Measurements from ENCODE around the gene SPTB. TPM values are rescaled to one million over a fixed set of nuclear protein-coding genes. Genes with fewer than 3 reads are reported as not detected.
"Not testable (repeated sequence)": the region's sequence is repeated elsewhere in the genome, so short reads cannot be mapped to it uniquely, and the experiment has no call there.

The SPTB gene
- 1.9 TPM in 2 replicates for total RNA-seq (2014; rRNA removed; shearing (Covaris generic))
- 0.22 and 0.37 TPM in 2 replicates for polyA plus RNA-seq (2015; cell fraction: cytosol; rRNA removed)
- 0.30 and 0.73 TPM in 2 replicates for polyA plus RNA-seq (2015; cell fraction: nucleus; rRNA removed)

DNA sequence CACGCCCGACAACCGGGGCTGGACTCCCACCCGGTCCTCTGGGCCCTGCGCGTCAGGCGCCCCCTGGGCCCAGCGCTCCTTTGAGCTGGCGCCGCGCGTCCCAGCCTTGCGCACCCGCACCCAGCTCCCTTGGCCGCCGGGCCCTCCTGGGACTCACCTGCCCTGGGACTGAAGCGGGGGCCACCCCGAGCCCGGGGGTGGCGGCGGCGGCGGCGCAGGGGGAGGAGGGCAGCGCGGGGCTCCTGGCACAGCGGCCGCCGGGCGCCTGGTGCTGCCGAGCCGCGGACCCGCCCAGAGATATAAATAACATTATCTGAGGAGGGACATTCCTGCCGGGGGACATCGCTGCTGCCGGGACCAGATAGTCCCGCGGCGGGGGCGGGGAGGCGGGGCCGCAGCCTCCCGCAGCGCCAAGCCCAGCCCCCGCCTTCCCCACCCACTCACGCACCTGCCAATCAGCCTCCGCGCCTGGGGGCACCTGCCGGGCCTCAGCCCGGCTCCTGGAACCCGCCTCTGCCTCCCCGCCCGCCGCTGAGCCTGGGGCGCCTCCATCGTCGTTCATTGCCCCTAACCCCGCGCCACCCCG is at the start of gene SPTB:
SPTB (minus strand) TSS at position 273 of the 586 bp plus-strand sequence. CDS start 56,813 bp downstream, outside the sequence.
- DNase-seq (ENCODE audit: low read depth): no peak

DNA sequence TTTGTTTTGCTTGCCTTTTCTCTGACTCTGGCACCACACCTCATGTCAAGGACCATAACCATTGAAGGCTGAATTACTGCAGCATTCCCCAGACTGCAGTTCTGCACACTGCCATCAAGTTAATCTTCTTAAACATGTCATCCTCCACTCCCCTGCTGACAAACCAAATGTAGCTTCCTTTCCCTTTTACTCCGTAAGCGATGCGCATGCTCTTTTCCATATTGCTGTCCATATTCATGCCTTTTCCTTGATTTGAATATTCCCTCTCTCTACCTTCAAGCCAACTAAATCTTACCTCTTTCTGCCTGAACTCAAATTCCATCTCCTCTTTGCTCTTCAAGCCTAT is 49.3 kb upstream of the SPTB start:
- DNase-seq (ENCODE audit: low read depth): no peak

DNA sequence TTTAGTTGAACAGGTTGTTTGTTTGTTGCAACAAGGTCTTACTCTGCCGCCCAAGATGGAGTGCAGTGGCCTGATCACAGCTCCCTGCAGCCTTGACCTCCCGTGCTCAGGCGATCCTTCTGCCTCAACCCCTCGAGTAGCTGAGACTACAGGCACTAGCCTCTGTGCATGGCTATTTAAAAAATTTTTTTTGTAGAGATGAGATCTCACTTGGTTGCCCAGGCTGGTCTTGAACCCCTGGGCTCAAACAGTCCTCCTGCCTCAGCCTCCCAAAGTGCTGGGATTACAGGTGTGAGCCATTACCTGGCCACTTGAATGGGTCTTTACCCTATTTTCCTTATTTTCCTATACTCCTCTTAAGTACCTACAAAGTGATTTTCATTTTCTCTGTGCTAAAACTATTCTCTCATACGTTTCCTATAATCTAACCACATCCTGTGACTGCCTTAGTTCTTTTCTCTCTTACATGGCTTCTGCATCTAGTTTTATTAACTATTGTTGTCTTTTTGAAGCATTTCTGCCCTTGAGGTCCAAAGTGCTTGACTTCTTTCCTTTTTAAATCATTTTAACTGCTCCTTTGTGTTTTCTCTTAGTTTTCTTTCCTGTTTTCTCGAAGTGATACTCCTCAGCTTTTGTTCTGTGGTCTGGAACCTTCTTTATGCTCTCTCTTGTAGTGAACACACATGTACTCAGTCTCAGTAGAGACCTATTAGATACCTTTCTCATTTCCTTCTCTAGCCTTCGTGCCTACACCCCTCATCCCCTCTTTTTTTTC is 48.7 kb upstream of the SPTB start:
- DNase-seq (ENCODE audit: low read depth): no peak

- DNase-seq (ENCODE audit: low read depth): no peak
Measured at GRCh38 chr14:64927031-64927430, 47.3 kb upstream of the SPTB start.

- DNase-seq (ENCODE audit: low read depth): no peak
Measured at GRCh38 chr14:64926398-64926995, 46.8 kb upstream of the SPTB start.

- DNase-seq (ENCODE audit: low read depth): no peak
Measured at GRCh38 chr14:64923015-64923414, 43.3 kb upstream of the SPTB start.

GRCh38 chr14:64920465-64920864 is 40.8 kb upstream of the SPTB start:
- no peak for DNase-seq (ENCODE audit: low read depth)

DNA sequence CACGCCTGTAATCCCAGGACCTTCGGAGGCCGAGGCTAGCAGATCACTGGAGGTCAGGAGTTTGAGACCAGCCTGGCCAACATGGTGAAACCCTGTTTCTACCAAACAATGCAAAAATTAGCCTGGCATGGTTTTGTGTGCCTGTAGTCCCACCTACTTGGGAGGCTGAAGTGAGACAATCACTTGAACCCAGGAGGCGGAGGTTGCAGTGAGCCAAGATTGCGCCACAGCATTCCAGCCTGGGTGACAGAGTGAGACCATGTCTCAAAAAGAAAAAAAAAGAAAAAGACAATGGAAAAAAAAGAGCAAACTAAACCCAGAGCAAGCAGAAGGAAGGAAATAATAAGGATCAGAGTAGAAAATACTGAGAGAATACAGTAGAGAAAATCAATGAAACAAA is 39.9 kb upstream of the SPTB start:
- no peak for DNase-seq (ENCODE audit: low read depth)

DNA sequence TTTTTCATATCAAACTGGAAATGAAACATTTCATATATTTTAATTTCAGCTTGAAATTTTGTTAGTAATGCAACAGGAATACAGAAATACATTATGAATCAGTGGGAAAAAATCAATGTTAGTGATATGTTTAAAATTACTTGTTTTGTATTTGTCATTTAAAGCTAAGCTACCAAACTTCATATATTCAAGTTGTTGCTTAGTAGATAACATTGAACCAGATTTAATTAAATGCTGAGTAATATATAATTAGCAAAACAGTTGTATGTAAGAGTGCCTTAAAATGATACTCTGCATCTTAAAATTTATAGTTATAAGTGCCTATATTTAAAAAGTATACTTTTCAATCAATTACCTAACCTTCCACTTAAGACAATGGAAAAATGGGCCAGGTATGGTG is 39.5 kb upstream of the SPTB start:
- no peak for DNase-seq (ENCODE audit: low read depth)

DNA sequence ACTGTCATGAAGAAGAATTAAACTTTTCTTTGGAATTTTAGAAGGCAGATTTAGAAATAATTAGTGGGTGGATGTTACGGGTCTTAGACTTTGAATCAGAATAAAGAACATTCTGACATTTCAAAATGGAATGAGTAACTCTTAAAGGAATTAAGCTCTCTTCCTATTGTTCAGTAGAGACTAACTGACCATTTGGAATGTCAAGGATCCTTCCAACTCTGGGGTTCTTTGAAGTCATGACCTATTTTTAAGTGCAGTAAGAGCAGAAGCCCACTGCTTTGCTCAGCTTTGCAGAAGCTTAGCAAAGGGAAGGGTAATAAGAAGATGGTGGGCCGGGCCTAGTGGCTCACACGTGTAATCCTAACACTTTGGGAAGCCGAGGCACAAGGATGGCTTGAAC is 38.5 kb upstream of the SPTB start:
- DNase-seq (ENCODE audit: low read depth): no peak

- no peak for DNase-seq (ENCODE audit: low read depth)
Measured at GRCh38 chr14:64915797-64916196, 36.1 kb upstream of the SPTB start.

- no peak for DNase-seq (ENCODE audit: low read depth)
Measured at GRCh38 chr14:64915029-64915424, 35.3 kb upstream of the SPTB start.

- DNase-seq (ENCODE audit: low read depth): peak; percentile 97
Measured at GRCh38 chr14:64914237-64915028, 34.7 kb upstream of the SPTB start, which contains the start of gene CHURC1. CHURC1 (plus strand) TSS chr14:64914455; CDS start chr14:64914496, 41 bp downstream.

- DNase-seq (ENCODE audit: low read depth): not testable (repeated sequence)
Measured at GRCh38 chr14:64913477-64913876, 33.8 kb upstream of the SPTB start.

- no peak for DNase-seq (ENCODE audit: low read depth)
Measured at GRCh38 chr14:64912261-64912660, 32.6 kb upstream of the SPTB start.

DNA sequence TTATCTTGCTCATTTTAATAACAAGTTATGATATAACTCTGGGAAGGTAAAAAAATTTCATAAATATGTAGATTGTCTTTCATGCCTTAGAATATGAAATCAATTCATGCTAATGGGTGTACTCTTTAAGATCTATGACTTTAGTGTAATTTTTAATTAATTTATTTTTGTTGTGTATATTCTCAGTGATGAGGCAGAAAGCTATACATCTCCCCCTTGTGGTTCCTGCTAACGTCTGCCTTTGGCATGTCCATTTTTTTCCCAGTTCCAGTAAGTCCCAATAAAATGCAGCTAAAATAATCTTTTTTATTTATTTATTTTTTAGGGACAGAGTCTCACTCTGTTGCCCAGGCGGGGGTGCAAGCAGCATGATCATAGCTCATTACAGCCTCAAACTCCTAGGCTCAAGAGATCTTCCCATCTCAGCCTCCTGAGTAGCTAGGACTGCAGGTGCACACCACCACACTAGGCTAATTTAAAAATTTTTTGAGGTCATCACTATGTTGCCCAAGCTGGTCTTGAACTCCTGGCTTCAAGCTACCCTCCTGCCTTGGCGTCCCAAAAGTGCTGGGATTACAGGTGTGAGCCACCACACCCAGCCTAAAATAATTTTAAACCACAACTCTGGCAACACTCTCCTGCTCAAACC is 31.3 kb upstream of the SPTB start:
- peak; percentile 40 for DNase-seq (ENCODE audit: low read depth)

GRCh38 chr14:64906022-64906421 is 26.3 kb upstream of the SPTB start:
- DNase-seq (ENCODE audit: low read depth): peak; percentile 28

DNA sequence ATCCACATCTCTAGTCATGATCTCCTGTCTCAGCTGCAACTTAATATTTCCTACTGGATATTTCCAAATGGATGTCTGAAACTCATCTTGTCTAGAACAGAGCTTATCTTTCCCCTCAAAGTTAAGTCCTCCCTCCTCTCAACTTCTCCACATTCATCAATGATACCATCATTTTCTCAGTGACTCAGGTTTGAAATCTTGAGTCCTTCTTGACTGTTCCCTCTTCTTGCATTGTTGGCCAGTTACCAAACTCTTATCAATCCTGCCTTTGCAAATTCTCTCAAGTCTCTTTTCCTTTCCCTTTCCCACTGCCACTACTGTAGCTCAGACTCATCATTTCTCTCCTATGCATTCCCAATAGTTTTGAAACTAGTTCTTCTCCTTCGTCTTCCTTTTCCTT is 20.3 kb upstream of the SPTB start:
- DNase-seq (ENCODE audit: low read depth): no peak

GRCh38 chr14:64891839-64892375 is 12.2 kb upstream of the SPTB start:
- DNase-seq (ENCODE audit: low read depth): peak; percentile 49

DNA sequence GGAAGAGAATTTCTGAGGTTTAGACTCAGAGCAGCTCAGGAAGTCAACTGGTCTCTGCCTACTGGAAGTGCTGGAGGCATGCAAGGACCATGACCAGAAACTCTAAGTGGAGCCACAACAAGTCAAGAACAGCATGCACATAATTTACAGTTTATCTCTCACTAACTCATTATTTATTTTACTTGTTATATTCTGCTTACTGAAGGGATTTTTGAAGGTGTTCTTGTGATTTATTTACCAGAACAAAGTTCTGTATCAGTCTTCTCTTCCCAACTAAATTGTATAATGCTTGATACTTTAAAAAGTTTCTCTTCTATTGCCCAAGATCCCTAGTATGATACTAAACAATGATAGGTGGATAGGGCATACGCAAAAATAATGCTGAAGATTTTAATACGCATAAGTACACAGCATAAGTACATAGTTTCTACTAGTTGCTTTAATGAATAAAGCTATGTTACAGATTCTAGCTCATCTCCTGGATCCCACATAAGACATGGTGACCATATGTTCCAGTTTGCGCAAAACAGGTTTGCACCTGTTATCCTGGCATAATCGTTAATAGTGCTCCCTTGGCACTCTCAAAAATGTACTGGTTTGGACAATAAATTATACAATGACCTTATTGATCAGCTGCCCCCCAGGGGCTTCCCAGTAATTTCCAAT is 11.6 kb upstream of the SPTB start:
- no peak for DNase-seq (ENCODE audit: low read depth)

Data from HT1080 (cell line).